Measurements from ENCODE around the gene SLC12A9. TPM values are rescaled to one million over a fixed set of nuclear protein-coding genes. Genes with fewer than 3 reads are reported as not detected.

SLC12A9 gene
- total and polyA plus RNA-seq, 2 of the 8 experiments (the other 6 are each of a cell fraction or from before 2014, with no cell fraction given): 31.4 to 40.1 TPM

DNA sequence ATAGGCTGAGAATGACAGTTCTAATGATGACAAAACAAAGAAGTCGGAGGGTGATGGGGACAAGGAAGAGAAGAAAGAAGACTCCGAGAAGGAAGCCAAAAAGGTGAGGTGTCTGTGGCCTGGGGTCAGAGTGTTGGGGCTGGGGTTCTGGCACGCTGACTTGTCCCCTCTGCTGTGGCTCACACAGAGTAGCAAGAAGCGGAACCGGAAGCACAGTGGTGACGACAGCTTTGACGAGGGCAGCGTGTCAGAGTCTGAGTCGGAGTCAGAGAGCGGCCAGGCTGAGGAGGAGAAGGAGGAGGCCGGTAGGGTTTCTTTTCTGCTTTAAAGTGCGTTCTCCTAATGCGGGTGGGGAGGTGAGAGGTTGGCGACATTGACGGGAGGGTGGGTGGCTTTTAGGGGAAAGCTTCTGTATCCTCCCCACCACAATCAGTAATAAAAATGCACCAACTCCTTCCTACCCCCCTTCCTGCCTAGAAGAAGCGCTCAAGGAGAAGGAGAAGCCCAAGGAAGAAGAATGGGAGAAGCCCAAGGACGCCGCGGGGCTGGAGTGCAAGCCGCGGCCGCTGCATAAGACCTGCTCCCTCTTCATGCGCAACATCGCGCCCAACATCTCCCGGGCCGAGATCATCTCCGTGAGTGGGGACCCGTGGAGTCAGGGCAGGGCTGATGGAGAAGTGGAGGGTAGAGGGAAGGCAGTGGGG is 32.4 kb downstream of the SLC12A9 start:
- Histone ChIP-seq H4K91ac (replicated peaks; ENCODE audit: insufficient read length, low read length) (no peak overlapping the region), H3K9me3 (ENCODE audit: insufficient read depth in 2 of 2, low read depth in 1 of 2, low read length in 1 of 2) (no peaks in the 10 kb centered on the region; a peak in 1 of 4 replicates), H3K23me2 (ENCODE audit: low read depth, low read length) (peaks cover 16% of the 10 kb centered on the region; the same call in 1 of the 2 replicates), H4K20me1 (replicated peaks in 1 of 2; ENCODE audit: control insufficient read depth in 1 of 2, insufficient read depth in 2 of 2, low read length in 2 of 2) (peaks cover 23 to 28% of the 10 kb centered on the region in 2 experiments), H3K79me1 (ENCODE audit: low read depth, low read length) (peaks cover 19% of the 10 kb centered on the region), H3K4me1 (replicated peaks in 1 of 4; ENCODE audit: control insufficient read depth in 3 of 4, insufficient read depth in 4 of 4, low read length in 3 of 4) (peaks cover 0 to 18% (median 5%) of the 10 kb centered on the region in 4 experiments; a peak in 6 of 7 replicates), H4K5ac (ENCODE audit: insufficient read length, low read depth, low read length) (no peak overlapping the region), H2AK5ac (ENCODE audit: low read depth, low read length) (no peak overlapping the region), H2BK12ac (ENCODE audit: low read depth, low read length) (no peak overlapping the region), H3K56ac (replicated peaks; ENCODE audit: insufficient read length, low read depth, low read length) (no peak overlapping the region), H3K4me2 (ENCODE audit: insufficient read depth in 1 of 2, low read depth in 2 of 2, low read length in 2 of 2) (no peak overlapping the region), H3K4me3 (ENCODE audit: extremely low read depth in 1 of 4, insufficient read depth in 2 of 4, low read depth in 3 of 4, low read length in 4 of 4) (no peak overlapping the region), H3K79me2 (ENCODE audit: control insufficient read depth in 1 of 2, insufficient read depth in 2 of 2, low read length in 2 of 2) (peaks cover 2 to 51% of the 10 kb centered on the region in 2 experiments; a peak in 3 of 4 replicates), H3K9ac (replicated peaks in 1 of 4; ENCODE audit: extremely low read depth in 1 of 4, low read depth in 3 of 4, low read length in 3 of 4) (no peak overlapping the region), H3K27ac (ENCODE audit: low read depth, low read length) (no peak overlapping the region), H3K18ac (ENCODE audit: extremely low read depth, low read length) (no peak overlapping the region), H2BK120ac (replicated peaks; ENCODE audit: low read depth, low read length) (no peak overlapping the region), H4K8ac (ENCODE audit: extremely low read depth, insufficient read depth, low read length) (no peak overlapping the region), H3K14ac (ENCODE audit: insufficient read length) (no peak overlapping the region), H3K23ac (ENCODE audit: insufficient read length) (no peak overlapping the region), H3K4ac (replicated peaks; ENCODE audit: insufficient read length, low read depth, low read length) (no peak overlapping the region), H3K36me3 (ENCODE audit: control insufficient read depth in 2 of 4, insufficient read depth in 4 of 4, low read length in 3 of 4) (peaks cover 53 to 80% (median 68%) of the 10 kb centered on the region in 4 experiments), H2BK20ac (ENCODE audit: low read length) (no peak overlapping the region), H2BK5ac (ENCODE audit: low read depth, low read length) (no peak overlapping the region), H2AFZ (ENCODE audit: low read length) (no peak overlapping the region), H3K27me3 (replicated peaks in 1 of 4; ENCODE audit: control insufficient read depth in 3 of 4, extremely low read depth in 1 of 4, insufficient read depth in 3 of 4, low read length in 3 of 4) (no peaks in the 10 kb centered on the region; a peak in 1 of 7 replicates), H2BK15ac (ENCODE audit: low read length) (no peak overlapping the region)
- POLR2A ChIA-PET (ENCODE audit: partially characterized antibody): interaction anchor here (10.1 kb wide), 1 partner anchor 11 kb away, joined by 313 read pairs; the partner anchor contains the start of genes SRRT and TRIP6
- TF ChIP-seq HDAC2 (IDR thresholded peaks at IDR 0.05; ENCODE audit: borderline replicate concordance in 1 of 2, low read depth in 2 of 2, low read length in 2 of 2) (no peak), TAF1 (IDR thresholded peaks at IDR 0.05; ENCODE audit: low read depth, low read length) (no peak), ATF2 (IDR thresholded peaks at IDR 0.05; ENCODE audit: low read length) (no peak), FOSL1 (IDR thresholded peaks at IDR 0.05; ENCODE audit: insufficient read depth, low read depth, low read length) (no peak)
- CTCF ChIA-PET (ENCODE audit: partially characterized antibody): interaction anchor here (2.6 to 3.4 kb wide), 2 partner anchors 9 to 84 kb away, joined by 8 to 14 read pairs; partner anchors contain the start of gene SRRT
- DNase-seq (ENCODE audit: low read depth in 1 of 2, low spot score in 2 of 2): no peak
- WGBS, 2 experiments (ENCODE audit: extremely low coverage in 1 of 2, insufficient coverage in 1 of 2, insufficient read length in 1 of 2, insufficient replicate concordance in 2 of 2, low coverage in 1 of 2, low lambda C conversion rate in 2 of 2, missing lambda C conversion rate in 1 of 2): 87% methylated on average over 19 of the region's 29 CpGs; no CpG with 5 or more reads in 1 of the 2 experiments
- FAIRE-seq: no peak
